Mesodermal cell (in vitro differentiated cells): ENCODE results near the gene IL12RB2.

ENCODE experiments used
- H3K27ac ChIP-seq: 2 replicates; pipeline ENCODE4 v1.7.0; 2013; ENCODE audit warnings: mild to moderate bottlenecking, low read depth, low read length, moderate library complexity; ENCODE audit not compliant: severe bottlenecking
- H3K36me3 ChIP-seq: 2 replicates; pipeline ENCODE4 v1.7.1; 2013; ENCODE audit warnings: mild to moderate bottlenecking, low read length, moderate library complexity; ENCODE audit not compliant: control insufficient read depth, insufficient read depth
- H3K4me1 ChIP-seq: one replicate; pipeline ENCODE4 v1.7.1; 2013; ENCODE audit warnings: mild to moderate bottlenecking, low read length; ENCODE audit not compliant: insufficient read depth, control insufficient read depth, poor library complexity, severe bottlenecking
- H3K4me3 ChIP-seq: 2 replicates; pipeline ENCODE4 v1.7.0; 2013; ENCODE audit warnings: low read length, control low read depth, mild to moderate bottlenecking; ENCODE audit not compliant: insufficient read depth, poor library complexity, severe bottlenecking; ENCODE audit errors: extremely low read depth
- H3K9me3 ChIP-seq: 2 replicates; pipeline ENCODE4 v1.7.1; 2013; ENCODE audit warnings: mild to moderate bottlenecking, low read length, moderate library complexity; ENCODE audit not compliant: control insufficient read depth
- WGBS, 2 experiments: methylation state at CpG; one replicate each; pipeline ENCODE4 v1.1.5; 2013; ENCODE audit warnings: missing lambda C conversion rate in 2 of 2; ENCODE audit not compliant: insufficient coverage in 2 of 2; 5-methylcytosine and 5-hydroxymethylcytosine counted together

The IL12RB2 gene

GRCh38 chr1:67285780-67286488 lies 21.7 kb upstream of the IL12RB2 start:
- Histone ChIP-seq H3K36me3 (no peaks in the 10 kb centered on the region), H3K4me3 (no peak overlapping the region), H3K9me3 (no peaks in the 10 kb centered on the region), H3K4me1 (no peaks in the 10 kb centered on the region), H3K27ac (no peak overlapping the region)
- WGBS, 2 experiments = 93 to 97% methylated on average over 3 to 4 of the region's 8 CpGs

GRCh38 chr1:67290236-67290635 lies 17.4 kb upstream of the IL12RB2 start:
- WGBS, 2 experiments = 72 to 92% methylated on average over 2 of the region's 4 CpGs
- Histone ChIP-seq H3K4me1 (no peaks in the 10 kb centered on the region), H3K27ac (no peak overlapping the region), H3K36me3 (no peaks in the 10 kb centered on the region), H3K4me3 (no peak overlapping the region), H3K9me3 (no peaks in the 10 kb centered on the region)

GRCh38 chr1:67294836-67295617 lies 12.6 kb upstream of the IL12RB2 start:
- no peaks in the 10 kb centered on the region for H3K36me3 ChIP-seq
- no peak overlapping the region for H3K4me3 ChIP-seq
- no peaks in the 10 kb centered on the region for H3K9me3 ChIP-seq
- H3K27ac ChIP-seq = no peak overlapping the region
- no peaks in the 10 kb centered on the region for H3K4me1 ChIP-seq
- 91 to 93% methylated on average over 5 to 6 of the region's 9 CpGs for WGBS, 2 experiments

GRCh38 chr1:67298762-67299161 lies 8.9 kb upstream of the IL12RB2 start:
- H3K27ac ChIP-seq = no peak overlapping the region
- H3K4me3 ChIP-seq = no peak overlapping the region
- H3K9me3 ChIP-seq = no peaks in the 10 kb centered on the region
- WGBS, 2 experiments = no CpG with 5 or more reads among the region's 2 CpGs
- H3K36me3 ChIP-seq = no peaks in the 10 kb centered on the region
- no peaks in the 10 kb centered on the region for H3K4me1 ChIP-seq

- H3K4me3 ChIP-seq = no peak overlapping the region
- 82% methylated on average over 6 of the region's 7 CpGs for WGBS, 2 experiments
- H3K36me3 ChIP-seq = no peaks in the 10 kb centered on the region
- no peak overlapping the region for H3K27ac ChIP-seq
- H3K4me1 ChIP-seq = no peaks in the 10 kb centered on the region
- no peaks in the 10 kb centered on the region for H3K9me3 ChIP-seq
Observed at GRCh38 chr1:67299296-67299695, 8.4 kb upstream of the IL12RB2 start.

- Histone ChIP-seq H3K4me1 (no peaks in the 10 kb centered on the region), H3K4me3 (no peak overlapping the region), H3K36me3 (no peaks in the 10 kb centered on the region), H3K27ac (no peak overlapping the region), H3K9me3 (no peaks in the 10 kb centered on the region)
- no CpG with 5 or more reads among the region's 2 CpGs for WGBS, 2 experiments
Observed at GRCh38 chr1:67300561-67300960, 7.1 kb upstream of the IL12RB2 start.

- Histone ChIP-seq H3K9me3 (no peaks in the 10 kb centered on the region), H3K4me1 (no peaks in the 10 kb centered on the region)
- no CpG with 5 or more reads among the region's 3 CpGs for WGBS, 2 experiments
Observed at GRCh38 chr1:67304023-67304422, 3.6 kb upstream of the IL12RB2 start.

GRCh38 chr1:67306547-67306946 lies 1.1 kb upstream of the IL12RB2 start:
- H3K9me3 ChIP-seq = no peaks in the 10 kb centered on the region
- no peaks in the 10 kb centered on the region for H3K4me1 ChIP-seq
- WGBS, 2 experiments = 93 to 100% methylated on average over 2 to 3 of the region's 7 CpGs
- H3K27ac ChIP-seq = no peak overlapping the region
- H3K36me3 ChIP-seq = no peaks in the 10 kb centered on the region
- no peak overlapping the region for H3K4me3 ChIP-seq

More at GRCh38 chr1:67304023-67304422, 3.6 kb upstream of the IL12RB2 start:
- Histone ChIP-seq H3K27ac (no peak overlapping the region), H3K36me3 (no peaks in the 10 kb centered on the region), H3K4me3 (no peak overlapping the region)

GRCh38 chr1:67308136-67308535 lies 463 bp downstream of the IL12RB2 start:
- Histone ChIP-seq H3K36me3 (no peaks in the 10 kb centered on the region), H3K27ac (no peak overlapping the region), H3K9me3 (no peaks in the 10 kb centered on the region), H3K4me3 (peak overlapping the region; percentile 34), H3K4me1 (no peaks in the 10 kb centered on the region)
- WGBS, 2 experiments = 53 to 58% methylated on average over 6 to 12 of the region's 15 CpGs

GRCh38 chr1:67312615-67313014 lies 4.9 kb downstream of the IL12RB2 start:
- H3K4me3 ChIP-seq = no peak overlapping the region
- no peaks in the 10 kb centered on the region for H3K4me1 ChIP-seq
- H3K9me3 ChIP-seq = no peaks in the 10 kb centered on the region
- WGBS, 2 experiments = 79 to 83% methylated on average over 1 to 2 of the region's 2 CpGs
- no peaks in the 10 kb centered on the region for H3K36me3 ChIP-seq
- no peak overlapping the region for H3K27ac ChIP-seq
